ENCODE data around the gene GRM2.

The GRM2 gene

GRCh38 chr3:51706021-51706485, 815 bp upstream of the GRM2 start:
- TF ChIP-seq CTCF (conservative IDR thresholded peaks at IDR 0.05) = no peak
- H3K27ac ChIP-seq = peak overlapping the region; percentile 26; the same call in 1 of the 2 replicates

DNA sequence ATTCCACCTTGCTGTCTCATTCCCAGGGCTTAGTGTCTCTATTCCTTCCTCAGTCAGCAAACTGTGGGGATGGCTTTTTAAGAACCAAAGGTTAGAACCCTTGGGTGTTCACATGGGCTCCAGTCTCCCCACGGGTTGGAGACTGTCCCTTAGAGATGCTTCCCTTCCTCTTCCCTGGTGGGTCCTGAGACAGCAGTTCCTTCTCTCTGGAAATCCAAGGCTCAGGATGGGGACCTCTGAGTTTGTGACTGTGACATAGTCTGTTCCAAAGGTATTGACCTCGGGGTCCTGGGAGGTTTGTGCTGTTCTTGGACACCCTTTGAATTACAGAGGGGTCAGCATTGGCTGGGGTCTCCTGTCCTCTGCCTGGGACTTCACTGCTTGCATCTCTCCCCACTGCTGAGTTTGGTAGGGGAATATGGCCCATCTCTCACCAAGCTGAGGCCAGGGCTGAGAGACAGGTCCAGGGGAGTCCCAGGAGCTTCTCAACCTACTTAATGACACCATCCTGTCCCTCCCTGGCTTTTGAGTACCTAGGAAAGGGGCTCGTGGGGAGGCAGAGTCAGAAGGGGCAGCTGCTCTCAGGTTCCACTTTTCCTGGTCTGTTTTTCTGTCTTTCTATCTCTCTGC, 1.5 kb downstream of the GRM2 start:
- H3K27ac ChIP-seq = no peak overlapping the region
- no peak for TF ChIP-seq CTCF (conservative IDR thresholded peaks at IDR 0.05)

DNA sequence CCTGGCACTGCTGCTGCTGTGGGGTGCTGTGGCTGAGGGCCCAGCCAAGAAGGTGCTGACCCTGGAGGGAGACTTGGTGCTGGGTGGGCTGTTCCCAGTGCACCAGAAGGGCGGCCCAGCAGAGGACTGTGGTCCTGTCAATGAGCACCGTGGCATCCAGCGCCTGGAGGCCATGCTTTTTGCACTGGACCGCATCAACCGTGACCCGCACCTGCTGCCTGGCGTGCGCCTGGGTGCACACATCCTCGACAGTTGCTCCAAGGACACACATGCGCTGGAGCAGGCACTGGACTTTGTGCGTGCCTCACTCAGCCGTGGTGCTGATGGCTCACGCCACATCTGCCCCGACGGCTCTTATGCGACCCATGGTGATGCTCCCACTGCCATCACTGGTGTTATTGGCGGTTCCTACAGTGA, 2.1 kb downstream of the GRM2 start:
- no peak overlapping the region for H3K27ac ChIP-seq
- no peak for TF ChIP-seq CTCF (conservative IDR thresholded peaks at IDR 0.05)

DNA sequence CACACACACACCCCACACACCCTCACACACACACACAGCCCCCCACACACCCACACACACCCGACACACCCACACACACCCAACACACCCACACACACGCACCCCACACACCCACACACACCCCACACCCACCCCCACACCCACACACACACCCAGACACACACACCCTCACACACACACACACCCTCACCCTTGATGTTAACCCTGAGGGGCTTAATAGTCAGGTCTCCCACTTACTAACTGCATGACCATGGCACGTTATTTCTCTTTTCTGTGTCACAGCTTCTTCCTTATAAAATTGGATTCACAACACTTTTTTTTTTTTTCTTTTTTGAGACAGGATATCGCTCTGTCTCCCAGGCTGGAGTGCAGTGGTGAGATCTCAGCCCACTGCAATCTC, 2.8 kb downstream of the GRM2 start:
- no peak for TF ChIP-seq CTCF (conservative IDR thresholded peaks at IDR 0.05)
- no peak overlapping the region for H3K27ac ChIP-seq

DNA sequence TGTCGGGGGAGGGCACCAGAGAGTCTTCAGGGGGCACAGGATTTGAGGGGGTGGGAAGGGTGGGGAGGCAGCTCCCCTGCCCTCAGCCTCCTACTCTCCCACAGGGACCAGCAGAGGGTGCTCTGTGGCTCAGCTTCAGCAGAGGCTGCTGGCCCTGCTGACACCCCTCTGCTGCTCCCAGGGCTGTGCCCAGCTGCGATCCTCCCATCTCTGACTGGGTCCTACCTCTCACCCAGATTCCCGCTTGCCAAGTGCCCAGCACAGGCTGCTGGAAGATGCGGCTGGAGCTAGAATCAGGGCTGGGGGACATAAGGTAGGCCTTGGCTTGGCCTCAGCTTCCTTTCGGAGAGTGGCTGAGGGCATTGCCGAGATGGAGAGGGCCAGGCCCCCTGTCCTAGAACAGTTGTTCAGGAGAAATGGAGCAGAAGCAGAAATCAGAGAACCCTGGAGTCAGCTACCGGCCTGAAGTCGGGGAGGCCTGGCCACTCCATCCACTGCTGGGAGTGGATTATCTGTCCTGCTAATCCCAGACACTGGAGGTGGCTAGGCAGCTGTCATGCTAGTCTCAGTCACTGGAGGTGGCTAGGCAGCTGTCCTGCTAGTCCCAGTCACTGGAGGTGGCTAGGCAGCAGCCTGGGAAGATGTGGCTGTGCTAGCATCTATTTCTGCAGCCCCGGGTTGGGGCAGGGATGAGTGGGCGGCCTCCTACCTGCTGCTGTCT, 3.9 kb downstream of the GRM2 start:
- TF ChIP-seq CTCF (conservative IDR thresholded peaks at IDR 0.05) = peak; percentile 46

DNA sequence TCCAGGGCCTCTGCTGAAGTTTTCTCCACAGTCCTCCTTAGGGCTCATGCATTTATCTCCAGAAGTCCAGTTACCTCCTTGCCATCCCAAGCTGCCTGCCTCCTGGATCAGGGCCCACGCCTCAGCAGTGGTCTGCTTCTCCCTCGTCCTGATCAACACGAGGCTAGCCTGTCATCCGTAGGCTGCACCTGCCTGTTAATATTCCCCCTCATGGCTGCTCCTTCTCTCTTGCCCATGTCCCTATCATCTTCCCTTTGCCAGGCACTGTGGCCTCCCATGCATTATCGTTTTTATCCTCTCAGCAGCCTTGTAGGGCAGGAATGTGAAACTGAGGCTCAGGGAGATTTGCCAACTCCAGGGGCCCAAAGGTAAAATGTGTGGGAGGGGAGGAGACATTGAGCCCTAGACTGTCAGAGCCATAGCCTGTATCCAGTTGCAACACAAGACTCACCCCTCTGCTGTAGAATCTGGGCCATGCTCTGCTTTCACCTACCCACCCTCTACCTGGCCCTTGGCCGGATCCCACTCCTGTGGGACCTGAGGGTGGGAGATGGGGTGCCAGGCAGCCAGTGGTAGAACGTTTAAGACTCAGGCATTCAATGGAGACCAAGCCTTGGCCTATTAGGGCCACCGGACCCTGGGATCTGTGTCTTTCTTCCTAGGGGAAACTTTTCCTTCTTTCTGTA, 4.6 kb downstream of the GRM2 start:
- no peak for TF ChIP-seq CTCF (conservative IDR thresholded peaks at IDR 0.05)
- no peak overlapping the region for H3K27ac ChIP-seq

More for the DNA sequence above, 3.9 kb downstream of the GRM2 start:
- H3K27ac ChIP-seq = no peak overlapping the region

DNA sequence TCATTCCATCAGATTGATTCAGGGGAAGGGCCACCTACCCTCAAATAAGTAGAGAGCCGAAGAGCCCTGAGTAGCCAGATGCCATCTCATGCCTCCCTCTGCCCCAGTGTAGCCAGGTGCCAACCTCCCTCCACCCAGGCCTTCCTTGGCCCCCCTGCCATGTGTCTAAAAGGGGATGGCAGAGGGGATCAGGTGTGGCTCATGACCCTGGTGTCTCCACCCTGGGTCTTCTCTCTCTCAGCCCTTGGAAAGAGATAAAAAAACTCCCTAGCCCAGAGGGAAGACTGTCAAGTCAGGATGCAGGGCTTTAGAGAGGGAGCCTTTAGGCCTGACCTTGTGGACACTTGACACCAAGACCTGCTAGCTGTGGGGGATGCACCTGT, 5.2 kb downstream of the GRM2 start:
- no peak overlapping the region for H3K27ac ChIP-seq
- TF ChIP-seq CTCF (conservative IDR thresholded peaks at IDR 0.05) = no peak
